Glutamatergic neuron (in vitro differentiated cells): ENCODE measurements around the gene VTCN1. TPM values are rescaled to one million over a fixed set of nuclear protein-coding genes. Genes with fewer than 3 reads are reported as not detected.
A peak's percentile ranks its signal among the peaks of the same experiment; 100 is the strongest.

Source experiments
- microRNA-seq: library from miRNA; unstranded; fragments of <30 nt; microRNA quantifications from one replicate; pipeline ENCODE4, GENCODE V29; 2020; ENCODE audit not compliant: unreplicated experiment
- total RNA-seq: library from RNA; stranded (reverse); fragmentation: NEBNext Ultra II Directional; extraction: Animal tissue kit (Norgen Biotek cat#: 25700); gene quantifications from one replicate; pipeline ENCODE4 v1.2.1, GENCODE V29; 2021; ENCODE audit not compliant: unreplicated experiment

Gene VTCN1
- total RNA-seq, 1 donor from 2014 or later = not detected

Small RNAs within 50 kb of the gene (microRNA-seq; reads per million reads assigned to microRNA genes)
- gene MIR942 = 71.8 reads per million, percentile 71 among the genes with 10 or more reads in this experiment

Other genes with a start within 250 kb of the VTCN1 start
- 3.2 TPM for gene CD101, start 209.2 kb downstream of the VTCN1 start, total RNA-seq
- 19.3 TPM for gene TTF2, start 150.6 kb downstream of the VTCN1 start, total RNA-seq
- 6.7 TPM for gene TRIM45, start 89.2 kb downstream of the VTCN1 start, total RNA-seq
- gene MAN1A2, start 156.5 kb upstream of the VTCN1 start, total RNA-seq = 31.8 TPM